ENCODE results near the gene XPA. TPM values are rescaled to one million over a fixed set of nuclear protein-coding genes. Genes with fewer than 3 reads are reported as not detected.

Gene XPA
- total RNA-seq, 1 donor = 11.1 TPM

DNA sequence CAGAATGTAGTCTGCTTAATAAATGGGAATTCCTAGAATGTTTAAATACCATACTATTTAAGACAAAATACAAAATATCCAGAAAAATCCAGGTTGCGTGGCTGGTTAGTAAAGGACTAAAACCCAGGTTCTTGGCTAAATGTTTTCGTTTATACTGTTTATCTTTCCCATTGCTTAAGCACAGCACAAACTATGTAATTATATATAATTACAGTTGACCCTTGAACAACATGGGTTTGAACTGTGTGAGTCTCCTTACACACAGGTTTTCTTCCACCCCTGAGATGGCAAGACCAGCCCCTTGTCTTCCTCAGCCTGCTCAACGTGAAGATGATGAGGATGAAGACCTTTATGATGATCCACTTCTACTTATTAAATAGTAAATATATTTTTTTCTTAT lies 24.7 kb downstream of the XPA start:
- DNase-seq (ENCODE audit: low read depth) = no peak
- H3K4me3 ChIP-seq (ENCODE audit: low read depth, low read length) = no peak overlapping the region
- no peak for TF ChIP-seq CTCF (IDR thresholded peaks at IDR 0.05; ENCODE audit: insufficient read depth, low read length)

DNA sequence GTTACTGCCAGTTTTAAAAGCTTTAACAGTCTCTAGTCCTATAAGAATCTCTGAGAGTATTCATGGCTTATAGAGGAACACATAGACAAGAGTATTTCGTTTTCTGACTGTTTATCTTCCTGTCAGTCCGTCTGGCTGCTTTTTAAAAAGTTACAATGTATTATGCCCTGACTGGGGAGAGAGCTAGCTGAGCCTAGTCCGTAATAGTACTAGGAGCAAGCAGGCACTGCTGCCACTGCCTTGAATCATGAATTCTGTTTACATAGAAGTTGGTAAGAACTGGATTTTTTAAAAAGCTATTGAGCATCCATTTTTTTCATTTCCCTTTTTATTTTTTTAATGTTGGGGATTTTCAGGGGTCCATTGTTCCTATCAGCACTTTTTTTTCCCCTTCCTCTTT lies 26.6 kb downstream of the XPA start:
- no peak for TF ChIP-seq CTCF (IDR thresholded peaks at IDR 0.05; ENCODE audit: insufficient read depth, low read length)
- DNase-seq (ENCODE audit: low read depth) = no peak
- H3K4me3 ChIP-seq (ENCODE audit: low read depth, low read length) = no peak overlapping the region

DNA sequence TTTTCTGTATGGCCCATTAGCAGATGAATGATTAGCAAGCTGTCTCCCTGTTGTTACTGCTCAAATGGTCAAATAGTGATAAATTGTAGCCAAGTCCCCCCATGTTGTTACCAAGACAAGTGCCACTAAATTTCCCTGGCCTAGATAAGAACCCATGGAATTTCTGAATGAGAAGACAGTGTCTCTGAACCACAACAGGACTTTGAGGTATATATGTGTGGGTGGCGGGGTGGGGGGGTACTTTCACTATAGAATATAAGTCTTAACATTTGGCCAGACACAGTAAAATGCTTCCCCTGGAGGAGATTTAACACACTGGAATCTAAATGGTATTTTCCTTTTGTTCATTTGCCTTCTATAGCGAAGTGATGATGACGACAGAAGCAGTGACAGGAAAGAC lies 28.7 kb downstream of the XPA start:
- DNase-seq (ENCODE audit: low read depth) = no peak
- no peak overlapping the region for H3K4me3 ChIP-seq (ENCODE audit: low read depth, low read length)
- TF ChIP-seq CTCF (IDR thresholded peaks at IDR 0.05; ENCODE audit: insufficient read depth, low read length) = no peak

DNA sequence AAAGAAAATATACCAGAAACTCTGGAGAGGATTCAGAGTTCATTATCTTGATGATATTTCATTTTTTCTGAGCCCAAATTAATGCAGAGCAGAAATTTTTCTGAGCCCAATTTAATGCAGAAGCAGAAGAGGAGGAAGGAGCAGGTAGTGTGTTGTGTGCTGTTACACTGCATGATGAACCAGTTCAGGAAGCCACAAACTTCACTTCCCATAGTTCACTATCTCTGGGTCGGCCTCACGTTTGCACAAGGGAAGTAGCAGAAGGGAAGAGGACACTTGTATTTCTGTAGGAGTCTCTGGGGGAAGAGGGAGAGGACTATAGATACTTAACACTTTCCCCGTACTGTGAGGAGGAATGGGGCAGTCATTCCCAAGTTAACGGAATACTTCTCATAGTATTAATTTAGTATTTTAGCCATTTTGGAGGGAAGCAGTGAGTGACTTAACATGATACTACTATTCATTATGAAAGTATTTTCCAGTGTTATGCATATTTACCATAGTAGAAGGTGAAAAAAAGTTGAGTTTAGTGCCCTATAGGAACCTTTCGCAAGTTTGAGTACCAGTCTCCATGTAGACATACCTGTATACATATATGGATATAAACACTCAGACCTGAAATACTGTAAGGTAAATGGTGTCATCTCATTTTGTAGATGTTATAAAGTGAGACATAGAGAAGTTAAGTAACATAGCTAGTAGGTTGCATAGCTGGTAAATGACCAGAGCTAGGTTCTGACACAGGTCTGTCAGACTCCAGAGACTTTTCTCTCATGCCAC lies 30.0 kb downstream of the XPA start:
- TF ChIP-seq CTCF (IDR thresholded peaks at IDR 0.05; ENCODE audit: insufficient read depth, low read length) = no peak
- H3K4me3 ChIP-seq (ENCODE audit: low read depth, low read length) = no peak overlapping the region
- no peak for DNase-seq (ENCODE audit: low read depth)

GRCh38 chr9:97665742-97666141 lies 31.4 kb downstream of the XPA start:
- TF ChIP-seq CTCF (IDR thresholded peaks at IDR 0.05; ENCODE audit: insufficient read depth, low read length) = no peak

DNA sequence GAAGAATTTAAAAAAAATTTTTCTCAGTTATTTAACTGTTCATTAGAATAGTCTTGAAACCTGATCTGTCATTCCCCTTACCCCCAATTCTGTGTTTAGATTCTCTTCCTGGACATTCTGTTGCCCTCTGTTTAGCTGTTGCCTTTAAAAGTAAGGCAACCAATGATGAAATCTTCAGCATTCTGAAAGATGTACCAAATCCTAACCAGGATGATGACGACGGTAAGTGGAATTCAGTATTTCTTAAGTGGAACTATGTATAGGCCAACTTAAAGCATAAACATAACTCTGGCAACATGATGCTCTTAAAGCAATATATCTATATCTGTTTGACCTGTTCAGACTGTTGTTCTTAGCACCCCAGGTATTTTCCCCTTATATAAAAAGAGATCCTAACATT lies 36.3 kb downstream of the XPA start:
- TF ChIP-seq CTCF (IDR thresholded peaks at IDR 0.05; ENCODE audit: insufficient read depth, low read length) = no peak
- no peak overlapping the region for H3K4me3 ChIP-seq (ENCODE audit: low read depth, low read length)
- DNase-seq (ENCODE audit: low read depth) = no peak

More at GRCh38 chr9:97665742-97666141, 31.4 kb downstream of the XPA start:
- no peak overlapping the region for H3K4me3 ChIP-seq (ENCODE audit: low read depth, low read length)
- no peak for DNase-seq (ENCODE audit: low read depth)

DNA sequence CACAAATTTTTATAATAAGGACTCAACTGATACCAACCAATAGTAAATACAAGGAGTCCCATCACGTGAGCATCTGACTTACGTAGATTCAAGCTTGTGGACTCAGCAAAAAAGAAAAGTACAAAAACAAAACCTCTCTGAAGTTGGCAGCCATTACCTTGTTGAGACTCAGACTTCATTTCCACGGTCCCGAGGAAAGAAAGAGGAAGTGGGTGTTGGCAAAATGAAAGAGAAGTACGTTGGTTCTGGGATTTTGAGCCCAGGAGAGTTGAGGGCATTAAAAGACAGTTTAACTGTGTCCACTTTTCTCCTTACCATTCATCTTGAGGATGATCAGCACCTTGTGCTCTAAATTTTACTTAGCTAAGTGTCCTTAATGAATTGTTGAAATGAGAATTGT lies 36.8 kb downstream of the XPA start:
- TF ChIP-seq CTCF (IDR thresholded peaks at IDR 0.05; ENCODE audit: insufficient read depth, low read length) = no peak
- H3K4me3 ChIP-seq (ENCODE audit: low read depth, low read length) = no peak overlapping the region
- DNase-seq (ENCODE audit: low read depth) = no peak
